B cell (primary cell): Measurements from ENCODE around the gene STAMBP.

Source experiments
- EZH2 ChIP-seq: IDR thresholded peaks from 2 replicates; pipeline ENCODE4 v1.6.1; 2012; ENCODE audit warnings: borderline replicate concordance, low read depth, mild to moderate bottlenecking, moderate library complexity, low read length; ENCODE audit not compliant: insufficient read depth, poor library complexity, severe bottlenecking
- TF ChIP-seq, protein P1 (sequence below): fragments of 200-600 bp; IDR thresholded peaks from one replicate; pipeline ENCODE4 v1.8.0; 2022; ENCODE audit warnings: antibody characterized with exemption, mild to moderate bottlenecking

GRCh38 chr2:73822276-73822675 is 6.5 kb upstream of the STAMBP start:
- TF ChIP-seq, protein P1, sequence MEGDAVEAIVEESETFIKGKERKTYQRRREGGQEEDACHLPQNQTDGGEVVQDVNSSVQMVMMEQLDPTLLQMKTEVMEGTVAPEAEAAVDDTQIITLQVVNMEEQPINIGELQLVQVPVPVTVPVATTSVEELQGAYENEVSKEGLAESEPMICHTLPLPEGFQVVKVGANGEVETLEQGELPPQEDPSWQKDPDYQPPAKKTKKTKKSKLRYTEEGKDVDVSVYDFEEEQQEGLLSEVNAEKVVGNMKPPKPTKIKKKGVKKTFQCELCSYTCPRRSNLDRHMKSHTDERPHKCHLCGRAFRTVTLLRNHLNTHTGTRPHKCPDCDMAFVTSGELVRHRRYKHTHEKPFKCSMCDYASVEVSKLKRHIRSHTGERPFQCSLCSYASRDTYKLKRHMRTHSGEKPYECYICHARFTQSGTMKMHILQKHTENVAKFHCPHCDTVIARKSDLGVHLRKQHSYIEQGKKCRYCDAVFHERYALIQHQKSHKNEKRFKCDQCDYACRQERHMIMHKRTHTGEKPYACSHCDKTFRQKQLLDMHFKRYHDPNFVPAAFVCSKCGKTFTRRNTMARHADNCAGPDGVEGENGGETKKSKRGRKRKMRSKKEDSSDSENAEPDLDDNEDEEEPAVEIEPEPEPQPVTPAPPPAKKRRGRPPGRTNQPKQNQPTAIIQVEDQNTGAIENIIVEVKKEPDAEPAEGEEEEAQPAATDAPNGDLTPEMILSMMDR = no peak
- no peak for TF ChIP-seq EZH2
